ENCODE data around the gene ZSWIM6. TPM values are rescaled to one million over a fixed set of nuclear protein-coding genes. Genes with fewer than 3 reads are reported as not detected.

ZSWIM6 gene
- total RNA-seq, 1 donor from 2014 or later: 40.1 TPM

DNA sequence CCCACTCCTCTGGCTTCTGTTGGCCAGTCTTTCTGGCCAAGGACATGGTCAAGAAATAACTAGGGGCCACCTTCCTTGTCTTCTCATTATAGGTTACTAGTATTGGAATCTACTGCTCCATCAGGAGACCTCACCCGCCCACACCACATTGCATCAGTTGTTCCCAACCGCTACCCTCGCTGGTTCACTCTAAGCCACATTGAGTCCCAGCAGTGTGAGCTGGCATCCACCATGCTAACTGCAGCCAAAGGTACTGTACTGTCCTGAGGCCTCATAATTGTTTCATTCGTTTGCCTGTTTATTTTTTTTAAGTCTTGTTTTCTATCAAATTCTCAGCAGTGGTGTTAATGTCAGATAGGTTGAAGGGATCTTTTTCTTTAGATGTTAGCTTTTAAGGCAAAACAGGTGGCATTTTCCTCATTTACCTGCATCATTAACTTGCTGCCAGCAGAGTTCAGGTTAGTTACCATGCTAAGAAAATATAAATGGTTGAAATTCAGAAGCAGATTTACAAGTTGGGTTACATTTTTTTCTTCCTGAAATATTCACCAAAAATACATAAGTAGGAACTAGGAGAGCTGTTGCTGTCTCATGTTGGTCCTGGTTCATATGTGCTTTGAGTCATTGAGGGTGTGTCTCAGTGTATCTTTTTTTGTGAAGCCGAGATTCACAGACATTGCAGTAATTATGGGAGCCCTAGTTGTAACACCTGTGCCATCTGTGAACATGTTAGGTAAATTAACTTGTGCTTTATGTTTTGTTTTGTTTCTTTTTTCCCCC is 206.9 kb downstream of the ZSWIM6 start:
- Mint-ChIP-seq H3K9me3 (ENCODE audit: unreplicated experiment) (no peaks in the 10 kb centered on the region), H3K4me3 (ENCODE audit: unreplicated experiment) (no peak overlapping the region), H3K36me3 (ENCODE audit: low read depth, unreplicated experiment) (peaks cover 40% of the 10 kb centered on the region), H3K4me1 (ENCODE audit: low read depth, unreplicated experiment) (no peaks in the 10 kb centered on the region), H3K27ac (ENCODE audit: unreplicated experiment) (no peak overlapping the region), H3K27me3 (ENCODE audit: low read depth, unreplicated experiment) (no peaks in the 10 kb centered on the region)
- Histone ChIP-seq H3K4me2 (ENCODE audit: low read length) (no peak overlapping the region), H3K79me2 (ENCODE audit: insufficient read depth, low read length) (no peaks in the 10 kb centered on the region), H3K4me1 (ENCODE audit: insufficient read depth, low read length) (no peaks in the 10 kb centered on the region), H3K27ac (ENCODE audit: low read depth, low read length) (no peak overlapping the region), H3K27me3 (ENCODE audit: insufficient read depth, low read length) (no peaks in the 10 kb centered on the region), H3K9me3 (ENCODE audit: insufficient read depth, low read depth, low read length) (no peaks in the 10 kb centered on the region), H2AFZ (ENCODE audit: low read depth, low read length) (no peak overlapping the region), H3K4me3 (ENCODE audit: insufficient read depth, low read depth, low read length) (no peak overlapping the region), H3K36me3 (ENCODE audit: insufficient read depth, low read length) (peaks cover 47% of the 10 kb centered on the region), H3K9ac (ENCODE audit: low read length) (no peak overlapping the region), H4K20me1 (ENCODE audit: insufficient read depth, low read length) (no peaks in the 10 kb centered on the region)
- no peak for FAIRE-seq
- DNase-seq (ENCODE audit: low read depth): no peak
- TF ChIP-seq, protein P1, sequence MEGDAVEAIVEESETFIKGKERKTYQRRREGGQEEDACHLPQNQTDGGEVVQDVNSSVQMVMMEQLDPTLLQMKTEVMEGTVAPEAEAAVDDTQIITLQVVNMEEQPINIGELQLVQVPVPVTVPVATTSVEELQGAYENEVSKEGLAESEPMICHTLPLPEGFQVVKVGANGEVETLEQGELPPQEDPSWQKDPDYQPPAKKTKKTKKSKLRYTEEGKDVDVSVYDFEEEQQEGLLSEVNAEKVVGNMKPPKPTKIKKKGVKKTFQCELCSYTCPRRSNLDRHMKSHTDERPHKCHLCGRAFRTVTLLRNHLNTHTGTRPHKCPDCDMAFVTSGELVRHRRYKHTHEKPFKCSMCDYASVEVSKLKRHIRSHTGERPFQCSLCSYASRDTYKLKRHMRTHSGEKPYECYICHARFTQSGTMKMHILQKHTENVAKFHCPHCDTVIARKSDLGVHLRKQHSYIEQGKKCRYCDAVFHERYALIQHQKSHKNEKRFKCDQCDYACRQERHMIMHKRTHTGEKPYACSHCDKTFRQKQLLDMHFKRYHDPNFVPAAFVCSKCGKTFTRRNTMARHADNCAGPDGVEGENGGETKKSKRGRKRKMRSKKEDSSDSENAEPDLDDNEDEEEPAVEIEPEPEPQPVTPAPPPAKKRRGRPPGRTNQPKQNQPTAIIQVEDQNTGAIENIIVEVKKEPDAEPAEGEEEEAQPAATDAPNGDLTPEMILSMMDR (IDR thresholded peaks at IDR 0.05; ENCODE audit: insufficient read depth, low read depth, low read length): no peak
- TF ChIP-seq EZH2 (IDR thresholded peaks at IDR 0.05; ENCODE audit: insufficient read depth, low read length): no peak

DNA sequence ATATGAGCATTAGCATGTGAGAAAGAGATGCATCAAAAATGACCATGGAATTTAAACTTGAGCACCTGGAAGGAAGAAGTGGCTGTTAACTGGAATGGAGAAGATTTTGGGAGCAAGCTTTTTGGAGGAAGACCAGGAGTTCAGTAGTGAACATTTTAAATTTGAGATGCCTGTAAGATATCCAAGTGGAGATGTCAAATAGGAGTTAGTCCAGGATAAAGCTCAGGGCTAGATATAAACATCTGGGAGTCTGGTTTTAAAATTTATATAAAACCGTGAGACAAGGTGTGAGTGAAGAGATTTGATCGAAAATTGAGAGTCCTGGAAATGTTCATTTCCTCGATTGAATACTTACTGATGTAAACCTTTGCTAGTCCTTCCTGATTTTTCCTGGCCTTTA is 217.5 kb downstream of the ZSWIM6 start:
- DNase-seq (ENCODE audit: low read depth) (no peak), FAIRE-seq (no peak)
- no peaks in the 10 kb centered on the region for H3K27me3 ChIP-seq (ENCODE audit: insufficient read depth, low read length)
- Mint-ChIP-seq H3K4me3 (ENCODE audit: unreplicated experiment) (no peak overlapping the region), H3K36me3 (ENCODE audit: low read depth, unreplicated experiment) (peaks cover 15% of the 10 kb centered on the region), H3K27ac (ENCODE audit: unreplicated experiment) (no peak overlapping the region), H3K4me1 (ENCODE audit: low read depth, unreplicated experiment) (no peaks in the 10 kb centered on the region), H3K9me3 (ENCODE audit: unreplicated experiment) (no peaks in the 10 kb centered on the region), H3K27me3 (ENCODE audit: low read depth, unreplicated experiment) (no peaks in the 10 kb centered on the region)
- peaks cover 10% of the 10 kb centered on the region for H3K36me3 ChIP-seq (ENCODE audit: insufficient read depth, low read length)
- peaks cover 3% of the 10 kb centered on the region for H4K20me1 ChIP-seq (ENCODE audit: insufficient read depth, low read length)
- no peak overlapping the region for H2AFZ ChIP-seq (ENCODE audit: low read depth, low read length)
- no peaks in the 10 kb centered on the region for H3K9me3 ChIP-seq (ENCODE audit: insufficient read depth, low read depth, low read length)
- TF ChIP-seq, protein P1 (IDR thresholded peaks at IDR 0.05; ENCODE audit: insufficient read depth, low read depth, low read length): no peak
- TF ChIP-seq EZH2 (IDR thresholded peaks at IDR 0.05; ENCODE audit: insufficient read depth, low read length): no peak
- no peaks in the 10 kb centered on the region for H3K4me1 ChIP-seq (ENCODE audit: insufficient read depth, low read length)
- no peak overlapping the region for H3K4me3 ChIP-seq (ENCODE audit: insufficient read depth, low read depth, low read length)
- no peak overlapping the region for H3K4me2 ChIP-seq (ENCODE audit: low read length)
- no peaks in the 10 kb centered on the region for H3K79me2 ChIP-seq (ENCODE audit: insufficient read depth, low read length)
- no peak overlapping the region for H3K27ac ChIP-seq (ENCODE audit: low read depth, low read length)
- no peak overlapping the region for H3K9ac ChIP-seq (ENCODE audit: low read length)
